GM18499 (cell line): ENCODE results near the gene KRTAP24-1.

Experiments used
- ATAC-seq: cut with Tn5 transposase; IDR thresholded peaks from one replicate; pipeline ENCODE4 v1.9.1; 2021; ENCODE audit warnings: moderate number of reproducible peaks; ENCODE audit not compliant: insufficient read depth, unreplicated experiment

Gene KRTAP24-1

GRCh38 chr21:30238168-30238567, 44.6 kb downstream of the KRTAP24-1 start:
- ATAC-seq, result no peak

- no peak for ATAC-seq
These were observed 48.1 kb downstream of the KRTAP24-1 start for GRCh38 chr21:30234643-30235042.

GRCh38 chr21:30234050-30234449, 48.7 kb downstream of the KRTAP24-1 start:
- no peak for ATAC-seq

- no peak for ATAC-seq
These were observed 49.3 kb downstream of the KRTAP24-1 start for GRCh38 chr21:30233228-30234020.

- ATAC-seq, result no peak
These were observed 50.7 kb downstream of the KRTAP24-1 start for GRCh38 chr21:30232011-30232410.
